PC-3 (cell line): Measurements from ENCODE around the gene TMED8.

ENCODE experiments used
- EZH2 ChIP-seq: fragments of 300-600 bp; sonication (generic); IDR thresholded peaks from one replicate; pipeline ENCODE4 v1.6.1; 2017; ENCODE audit warnings: antibody characterized with exemption, mild to moderate bottlenecking, low read length; ENCODE audit not compliant: unreplicated experiment
- TF ChIP-seq, protein P1 (sequence below): fragments of 300-600 bp; sonication (generic); conservative IDR thresholded peaks from 2 replicates; pipeline ENCODE4 v1.5.1; 2017; ENCODE audit warnings: antibody characterized with exemption, low read depth, mild to moderate bottlenecking, low read length

- TF ChIP-seq, protein P1, sequence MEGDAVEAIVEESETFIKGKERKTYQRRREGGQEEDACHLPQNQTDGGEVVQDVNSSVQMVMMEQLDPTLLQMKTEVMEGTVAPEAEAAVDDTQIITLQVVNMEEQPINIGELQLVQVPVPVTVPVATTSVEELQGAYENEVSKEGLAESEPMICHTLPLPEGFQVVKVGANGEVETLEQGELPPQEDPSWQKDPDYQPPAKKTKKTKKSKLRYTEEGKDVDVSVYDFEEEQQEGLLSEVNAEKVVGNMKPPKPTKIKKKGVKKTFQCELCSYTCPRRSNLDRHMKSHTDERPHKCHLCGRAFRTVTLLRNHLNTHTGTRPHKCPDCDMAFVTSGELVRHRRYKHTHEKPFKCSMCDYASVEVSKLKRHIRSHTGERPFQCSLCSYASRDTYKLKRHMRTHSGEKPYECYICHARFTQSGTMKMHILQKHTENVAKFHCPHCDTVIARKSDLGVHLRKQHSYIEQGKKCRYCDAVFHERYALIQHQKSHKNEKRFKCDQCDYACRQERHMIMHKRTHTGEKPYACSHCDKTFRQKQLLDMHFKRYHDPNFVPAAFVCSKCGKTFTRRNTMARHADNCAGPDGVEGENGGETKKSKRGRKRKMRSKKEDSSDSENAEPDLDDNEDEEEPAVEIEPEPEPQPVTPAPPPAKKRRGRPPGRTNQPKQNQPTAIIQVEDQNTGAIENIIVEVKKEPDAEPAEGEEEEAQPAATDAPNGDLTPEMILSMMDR = no peak
- TF ChIP-seq EZH2 = no peak
These were observed 73.3 kb downstream of the TMED8 start for GRCh38 chr14:77303417-77304156.
